Gastroesophageal sphincter (tissue), 4 donors: ENCODE measurements around the gene LRRC66. TPM values are rescaled to one million over a fixed set of nuclear protein-coding genes. Genes with fewer than 3 reads are reported as not detected.

Source experiments
- ATAC-seq: fragments of 150-250 bp; one replicate; pipeline ENCODE4 v1.9.1; 2016; ENCODE audit warnings: mild to moderate bottlenecking, moderate library complexity
- H3K27ac ChIP-seq, 4 donors: fragments of 200-600 bp; sonication (generic) in 3 of 4; 1 replicate in 3 of 4; 2 replicates in 1 of 4; pipeline ENCODE4 v1.5.1; 2016 to 2019
- H3K27me3 ChIP-seq: fragments of 200-600 bp; sonication (generic); one replicate; pipeline ENCODE4 v1.5.1; 2019
- H3K36me3 ChIP-seq, 2 donors: fragments of 200-600 bp; sonication (generic); one replicate each; pipeline ENCODE4 v1.5.1; 2019; ENCODE audit warnings: control low read depth in 1 of 2
- H3K4me1 ChIP-seq, 3 donors: fragments of 200-600 bp; sonication (generic); 1 replicate in 2 of 3; 2 replicates in 1 of 3; pipeline ENCODE4 v1.5.1; 2016 to 2019; ENCODE audit warnings: control low read depth in 2 of 3
- H3K4me3 ChIP-seq, 2 donors: fragments of 200-600 bp; sonication (generic); one replicate each; pipeline ENCODE4 v1.5.1; 2019; ENCODE audit warnings: mild to moderate bottlenecking in 1 of 2, moderate library complexity in 1 of 2
- H3K9me3 ChIP-seq, 3 donors: fragments of 200-600 bp; sonication (generic); one replicate each; pipeline ENCODE4 v1.5.1; 2017 to 2019; ENCODE audit warnings: control low read depth in 2 of 3
- CTCF ChIP-seq, 4 experiments: fragments of 200-600 bp in 2 of 4; fragments of 450-650 bp in 2 of 4; sonication (generic) in 1 of 4; IDR thresholded peaks; one replicate each; pipeline ENCODE4 v1.5.1; 2017 to 2019; ENCODE audit warnings: antibody characterized with exemption in 4 of 4, mild to moderate bottlenecking in 2 of 4, moderate library complexity in 2 of 4
- EP300 ChIP-seq: sonication (generic); formaldehyde crosslinking; IDR thresholded peaks from one replicate; pipeline ENCODE4 v1.6.1; 2017; ENCODE audit warnings: antibody characterized with exemption, mild to moderate bottlenecking
- POLR2A ChIP-seq, 2 donors: fragments of 450-650 bp; IDR thresholded peaks; one replicate each; pipeline ENCODE4 v1.6.1; 2017; ENCODE audit warnings: antibody characterized with exemption in 2 of 2, mild to moderate bottlenecking in 2 of 2, moderate library complexity in 1 of 2
- POLR2AphosphoS5 ChIP-seq: sonication (generic); formaldehyde crosslinking; IDR thresholded peaks from one replicate; pipeline ENCODE4 v1.6.1; 2017; ENCODE audit warnings: antibody characterized with exemption
- WGBS, 2 donors: methylation state at CpG; one replicate each; pipeline ENCODE4 v1.1.5; 2018; ENCODE audit warnings: low coverage in 1 of 2; 5-methylcytosine and 5-hydroxymethylcytosine counted together
- total RNA-seq, 4 donors: library from RNA; depleted of rRNA; stranded (reverse); fragments of >200 nt; gene quantifications; one replicate each; pipeline ENCODE4 v1.1.0, GENCODE V29; 2016

Gene LRRC66
- total RNA-seq, 4 donors from 2014 or later, result 0.10 to 1.4 (median 0.36) TPM

- TF ChIP-seq CTCF (IDR thresholded peaks at IDR 0.05), result no peak
- TF ChIP-seq EP300, result no peak
- TF ChIP-seq POLR2AphosphoS5, result no peak
- no peak for TF ChIP-seq POLR2A (IDR thresholded peaks at IDR 0.05)
- peaks cover 10% of the 10 kb centered on the region for H3K27me3 ChIP-seq
Measured at GRCh38 chr4:52057196-52057595, 37.0 kb upstream of the LRRC66 start.

GRCh38 chr4:52054254-52054653 lies 34.1 kb upstream of the LRRC66 start:
- TF ChIP-seq EP300 (no peak), POLR2A (IDR thresholded peaks at IDR 0.05) (no peak), CTCF (IDR thresholded peaks at IDR 0.05) (no peak), POLR2AphosphoS5 (no peak)
- ATAC-seq, result no peak
- peaks cover 0 to 7% (median 0%) of the 10 kb centered on the region in 3 donors for H3K9me3 ChIP-seq
- 97 to 98% methylated on average over 3 of the region's 3 CpGs for WGBS, 2 donors
- no peak overlapping the region for H3K4me3 ChIP-seq
- H3K4me1 ChIP-seq, result peaks cover 0 to 18% (median 0%) of the 10 kb centered on the region in 3 donors
- H3K27me3 ChIP-seq, result peaks cover 28% of the 10 kb centered on the region
- no peak overlapping the region for H3K27ac ChIP-seq
- H3K36me3 ChIP-seq, result no peaks in the 10 kb centered on the region

More at GRCh38 chr4:52057196-52057595, 37.0 kb upstream of the LRRC66 start:
- no peak for ATAC-seq
- Histone ChIP-seq H3K4me3 (no peak overlapping the region), H3K36me3 (no peaks in the 10 kb centered on the region), H3K9me3 (peaks cover 0 to under 1% (median 0%) of the 10 kb centered on the region in 3 donors), H3K27ac (no peak overlapping the region), H3K4me1 (peaks cover 0 to 4% (median 0%) of the 10 kb centered on the region in 3 donors)

GRCh38 chr4:52052475-52052780 lies 32.3 kb upstream of the LRRC66 start:
- peak overlapping the region in 1 of 4 donors; percentile 64 for H3K27ac ChIP-seq
- TF ChIP-seq EP300 (no peak), POLR2A (IDR thresholded peaks at IDR 0.05) (no peak), POLR2AphosphoS5 (no peak), CTCF (IDR thresholded peaks at IDR 0.05) (no peak)
- peaks cover 0 to 14% (median 0%) of the 10 kb centered on the region in 3 donors for H3K4me1 ChIP-seq
- peaks cover 0 to 7% (median 0%) of the 10 kb centered on the region in 3 donors for H3K9me3 ChIP-seq
- H3K36me3 ChIP-seq, result no peaks in the 10 kb centered on the region
- peak overlapping the region in 1 of 2 donors; percentile 61 for H3K4me3 ChIP-seq
- ATAC-seq, result peak; percentile 34
- WGBS, 2 donors, result 47 to 84% methylated on average over 3 to 7 of the region's 7 CpGs
- peaks cover 42% of the 10 kb centered on the region for H3K27me3 ChIP-seq

GRCh38 chr4:52051615-52052474 lies 31.7 kb upstream of the LRRC66 start:
- peak overlapping the region in 3 of 4 donors; percentile 18 to 64 (median 56) for H3K27ac ChIP-seq
- H3K27me3 ChIP-seq, result peaks cover 42% of the 10 kb centered on the region
- peak; percentile 83 for ATAC-seq
- no peaks in the 10 kb centered on the region for H3K36me3 ChIP-seq
- no peak for TF ChIP-seq EP300
- TF ChIP-seq POLR2AphosphoS5, result no peak
- no peak for TF ChIP-seq CTCF (IDR thresholded peaks at IDR 0.05)
- no peak for TF ChIP-seq POLR2A (IDR thresholded peaks at IDR 0.05)
- 14 to 32% methylated on average over 19 to 31 of the region's 46 CpGs for WGBS, 2 donors
- peaks cover 0 to 14% (median 0%) of the 10 kb centered on the region in 3 donors for H3K4me1 ChIP-seq
- peak overlapping the region; percentile 58 to 61 for H3K4me3 ChIP-seq
- H3K9me3 ChIP-seq, result peaks cover 0 to 7% (median 0%) of the 10 kb centered on the region in 3 donors

- Histone ChIP-seq H3K27ac (peak within 1 kb of the TSS in 3 of 4 donors; percentile 18 to 64 (median 56)), H3K27me3 (peaks cover 42% of the 10 kb centered on the region), H3K9me3 (peaks cover 0 to 7% (median 0%) of the 10 kb centered on the region in 3 donors), H3K36me3 (no peaks in the 10 kb centered on the region), H3K4me1 (peaks cover 0 to 14% (median 0%) of the 10 kb centered on the region in 3 donors), H3K4me3 (peak within 1 kb of the TSS; percentile 58 to 61)
- TF ChIP-seq CTCF (IDR thresholded peaks at IDR 0.05) (no peak), POLR2AphosphoS5 (no peak), POLR2A (IDR thresholded peaks at IDR 0.05) (no peak), EP300 (no peak)
- 0 to 3% methylated on average over 3 to 13 of the region's 44 CpGs for WGBS, 2 donors
- peak; percentile 63 for ATAC-seq
Measured at GRCh38 chr4:52051213-52051614, 31.1 kb upstream of the LRRC66 start, which contains the start of gene SPATA18. SPATA18 (plus strand) TSS chr4:52051304; CDS start chr4:52051705, 401 bp downstream.
